Measurements from ENCODE around the gene NTM.

Gene NTM

DNA sequence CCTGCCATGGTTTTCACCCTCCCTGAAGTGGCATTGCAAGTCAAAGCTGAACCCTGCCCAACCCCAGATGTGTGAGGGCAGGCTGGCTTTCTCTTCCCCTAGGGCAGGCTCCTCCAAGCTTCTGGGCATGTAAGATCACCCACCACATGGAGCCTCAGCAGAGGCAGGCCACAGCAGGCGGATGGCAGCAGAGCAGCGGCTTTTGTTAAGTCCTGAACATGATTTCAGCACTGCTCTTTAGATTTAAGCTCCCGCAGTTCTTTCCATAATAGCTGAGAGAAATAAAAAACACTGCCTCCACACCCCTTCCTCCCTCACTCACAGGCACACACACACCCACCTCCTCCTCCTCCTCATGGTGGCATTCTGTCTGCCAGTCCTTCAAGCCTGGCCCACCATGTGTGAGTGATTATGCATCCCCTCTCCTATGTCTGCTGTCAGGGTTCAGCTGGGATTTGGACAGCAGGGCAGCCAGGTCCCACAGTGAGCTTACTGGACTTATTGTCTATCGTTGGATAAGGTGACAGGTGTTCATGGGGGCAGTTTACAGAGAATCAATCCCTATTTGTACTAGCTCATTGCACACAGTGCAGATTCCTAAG is 5.0 kb upstream of the NTM start:
- Histone ChIP-seq H4K8ac (ENCODE audit: low read depth, low read length) (no peak overlapping the region), H3K23ac (ENCODE audit: low read length) (no peak overlapping the region), H3K4ac (ENCODE audit: low read depth, low read length) (no peak overlapping the region), H3K4me3 (ENCODE audit: low read length) (no peak overlapping the region), H2BK120ac (ENCODE audit: low read depth, low read length) (no peak overlapping the region), H3K56ac (ENCODE audit: low read length) (no peak overlapping the region), H3K27me3 (ENCODE audit: insufficient read depth, low read length, poor library complexity) (no peaks in the 10 kb centered on the region), H3K27ac (ENCODE audit: low read depth, low read length) (no peak overlapping the region), H3K36me3 (ENCODE audit: control insufficient read depth, insufficient read depth, low read length) (no peaks in the 10 kb centered on the region), H2BK5ac (ENCODE audit: low read length) (no peak overlapping the region), H3K18ac (ENCODE audit: low read length) (no peak overlapping the region), H3K79me2 (ENCODE audit: control insufficient read depth, insufficient read depth, low read length) (no peaks in the 10 kb centered on the region), H3K79me1 (ENCODE audit: low read length) (no peaks in the 10 kb centered on the region), H3K4me1 (ENCODE audit: control insufficient read depth, low read depth, low read length) (no peaks in the 10 kb centered on the region), H3K9ac (ENCODE audit: low read length) (no peak overlapping the region), H2BK15ac (replicated peaks; ENCODE audit: low read depth) (no peak overlapping the region), H4K5ac (ENCODE audit: low read length) (no peak overlapping the region), H3K4me2 (ENCODE audit: low read length) (no peak overlapping the region), H2AK5ac (ENCODE audit: low read length) (no peak overlapping the region)
- DNase-seq = no peak
- no CpG with 5 or more reads among the region's 4 CpGs for WGBS (ENCODE audit: extremely low coverage, insufficient coverage, low lambda C conversion rate)

DNA sequence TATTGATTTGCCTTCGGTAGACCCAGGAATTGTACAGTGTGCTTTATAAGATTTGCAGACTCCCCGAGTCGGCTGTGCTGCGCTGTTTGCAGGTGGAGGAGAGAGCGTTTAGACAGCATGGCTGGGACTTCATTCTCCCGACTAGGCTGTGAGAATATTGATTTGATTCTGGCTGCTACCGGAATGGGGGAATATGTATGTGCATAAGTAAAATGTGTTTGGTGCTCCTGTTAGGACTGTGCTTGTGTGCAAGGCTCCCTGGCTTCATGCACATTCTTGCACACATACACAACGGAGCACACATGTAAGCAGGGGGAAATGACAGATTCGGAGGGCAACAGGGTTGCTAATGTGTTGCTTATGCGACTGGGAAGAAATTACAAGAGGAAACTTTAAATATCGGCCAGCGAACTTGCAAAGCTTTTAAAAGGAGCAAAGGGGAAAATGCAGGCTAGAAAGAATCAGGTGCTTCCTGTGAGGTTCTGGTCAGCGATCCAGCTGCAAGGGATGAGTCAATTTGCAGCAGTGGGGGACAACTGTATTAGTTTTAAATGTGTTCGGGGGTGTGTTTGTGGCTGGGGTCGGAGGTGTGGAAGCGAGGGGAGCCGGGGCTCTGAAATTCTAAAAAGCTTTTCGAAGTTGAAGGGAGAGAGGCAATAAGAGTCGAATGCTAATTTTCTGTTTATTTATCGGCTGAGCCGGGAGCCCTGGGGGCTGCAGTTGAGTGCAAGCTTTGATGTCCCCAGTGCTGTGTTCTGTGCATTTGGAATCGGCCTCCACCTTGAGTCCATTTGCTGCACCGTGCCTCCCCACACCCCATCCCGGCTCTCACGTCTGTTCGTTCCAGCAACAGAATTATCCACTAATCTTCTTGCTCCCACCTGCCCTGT is 731 bp downstream of the NTM start:
- Histone ChIP-seq H2BK120ac (ENCODE audit: low read depth, low read length) (no peak overlapping the region), H3K18ac (ENCODE audit: low read length) (no peak overlapping the region), H3K27ac (ENCODE audit: low read depth, low read length) (no peak overlapping the region), H3K36me3 (ENCODE audit: control insufficient read depth, insufficient read depth, low read length) (no peaks in the 10 kb centered on the region), H3K27me3 (ENCODE audit: insufficient read depth, low read length, poor library complexity) (no peaks in the 10 kb centered on the region), H3K4me2 (ENCODE audit: low read length) (no peak overlapping the region), H3K79me1 (ENCODE audit: low read length) (no peaks in the 10 kb centered on the region), H3K23ac (ENCODE audit: low read length) (no peak overlapping the region), H3K4me1 (ENCODE audit: control insufficient read depth, low read depth, low read length) (peaks cover 27% of the 10 kb centered on the region), H2AK5ac (ENCODE audit: low read length) (no peak overlapping the region), H4K5ac (ENCODE audit: low read length) (no peak overlapping the region), H3K4me3 (ENCODE audit: low read length) (no peak overlapping the region), H3K9ac (ENCODE audit: low read length) (no peak overlapping the region), H2BK15ac (replicated peaks; ENCODE audit: low read depth) (no peak overlapping the region), H4K8ac (ENCODE audit: low read depth, low read length) (no peak overlapping the region), H2BK5ac (ENCODE audit: low read length) (no peak overlapping the region), H3K79me2 (ENCODE audit: control insufficient read depth, insufficient read depth, low read length) (no peaks in the 10 kb centered on the region), H3K4ac (ENCODE audit: low read depth, low read length) (no peak overlapping the region), H3K56ac (ENCODE audit: low read length) (peak overlapping the region; percentile 54)
- WGBS (ENCODE audit: extremely low coverage, insufficient coverage, low lambda C conversion rate) = no CpG with 5 or more reads among the region's 26 CpGs
- DNase-seq = peak; percentile 15

DNA sequence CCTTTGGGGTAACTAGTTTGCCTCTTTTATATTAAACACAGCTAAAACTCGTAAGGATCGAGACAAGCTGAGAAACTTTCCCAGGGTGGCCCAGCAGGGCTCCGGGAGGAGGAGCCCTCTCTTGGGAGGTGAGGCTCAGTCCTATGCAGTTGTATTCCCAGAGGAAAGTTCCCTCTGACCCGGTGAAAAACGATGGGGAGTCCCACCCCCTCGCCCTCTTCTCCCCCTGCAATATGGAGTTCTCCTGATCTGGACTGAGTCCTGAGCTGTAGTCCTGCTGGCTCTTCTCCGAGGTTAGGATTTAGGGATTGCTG is 1.3 kb downstream of the NTM start:
- WGBS (ENCODE audit: extremely low coverage, insufficient coverage, low lambda C conversion rate) = no CpG with 5 or more reads among the region's 7 CpGs
- no peak overlapping the region for H3K4me3 ChIP-seq (ENCODE audit: low read length)

DNA sequence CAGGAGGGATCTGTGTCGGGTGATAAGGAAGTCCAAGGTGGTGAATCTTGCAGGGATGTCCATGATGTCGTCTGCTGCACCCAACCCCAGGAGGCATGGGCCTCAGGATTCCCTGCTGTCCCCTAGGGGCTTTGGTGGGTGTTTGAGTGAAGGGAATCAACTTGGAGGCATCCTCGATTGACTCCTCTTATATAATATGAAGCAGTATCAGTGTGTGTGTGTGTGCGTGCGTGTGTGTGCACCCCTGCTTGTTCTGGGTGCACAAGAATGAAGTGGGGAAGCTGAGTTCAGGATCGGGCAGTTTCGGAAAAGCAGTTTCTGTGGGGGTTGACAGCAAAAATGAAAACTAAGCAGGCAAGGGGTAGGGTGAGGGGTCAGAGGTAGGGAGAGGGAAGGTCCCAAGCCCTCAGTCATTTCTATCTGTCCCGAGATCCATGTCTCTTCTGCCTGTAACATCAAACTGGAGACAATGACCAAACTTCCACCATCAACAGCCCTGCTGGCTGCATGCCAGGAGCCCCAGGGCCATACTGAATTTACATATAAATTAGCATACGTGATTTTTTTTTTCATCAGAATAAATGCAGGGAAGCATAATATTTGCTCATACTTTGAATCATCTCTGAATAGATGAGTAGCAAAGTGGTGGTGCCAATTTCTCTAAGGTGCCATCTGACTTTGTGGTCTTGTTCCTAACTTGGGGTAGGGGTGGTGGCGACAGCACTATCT is 2.0 kb downstream of the NTM start:
- H3K4me3 ChIP-seq (ENCODE audit: low read length) = no peak overlapping the region
- H3K79me2 ChIP-seq (ENCODE audit: control insufficient read depth, insufficient read depth, low read length) = no peaks in the 10 kb centered on the region
- no peaks in the 10 kb centered on the region for H3K79me1 ChIP-seq (ENCODE audit: low read length)
- peak overlapping the region; percentile 39 for H2BK5ac ChIP-seq (ENCODE audit: low read length)
- no CpG with 5 or more reads among the region's 10 CpGs for WGBS (ENCODE audit: extremely low coverage, insufficient coverage, low lambda C conversion rate)
- no peaks in the 10 kb centered on the region for H3K27me3 ChIP-seq (ENCODE audit: insufficient read depth, low read length, poor library complexity)
- peaks cover 27% of the 10 kb centered on the region for H3K4me1 ChIP-seq (ENCODE audit: control insufficient read depth, low read depth, low read length)
- no peak overlapping the region for H2BK120ac ChIP-seq (ENCODE audit: low read depth, low read length)
- DNase-seq = peak; percentile 59
- peak overlapping the region; percentile 54 for H3K56ac ChIP-seq (ENCODE audit: low read length)
- no peak overlapping the region for H3K23ac ChIP-seq (ENCODE audit: low read length)
- H2AK5ac ChIP-seq (ENCODE audit: low read length) = peak overlapping the region; percentile 71
- no peak overlapping the region for H3K4ac ChIP-seq (ENCODE audit: low read depth, low read length)
- H3K9ac ChIP-seq (ENCODE audit: low read length) = no peak overlapping the region
- H3K4me2 ChIP-seq (ENCODE audit: low read length) = no peak overlapping the region
- no peak overlapping the region for H3K18ac ChIP-seq (ENCODE audit: low read length)
- no peak overlapping the region for H3K27ac ChIP-seq (ENCODE audit: low read depth, low read length)
- no peak overlapping the region for H4K8ac ChIP-seq (ENCODE audit: low read depth, low read length)
- H4K5ac ChIP-seq (ENCODE audit: low read length) = no peak overlapping the region
- H2BK15ac ChIP-seq (replicated peaks; ENCODE audit: low read depth) = no peak overlapping the region
- no peaks in the 10 kb centered on the region for H3K36me3 ChIP-seq (ENCODE audit: control insufficient read depth, insufficient read depth, low read length)

More for the DNA sequence above, 1.3 kb downstream of the NTM start:
- Histone ChIP-seq H4K8ac (ENCODE audit: low read depth, low read length) (no peak overlapping the region), H4K5ac (ENCODE audit: low read length) (no peak overlapping the region), H3K56ac (ENCODE audit: low read length) (peak overlapping the region; percentile 54), H3K4me1 (ENCODE audit: control insufficient read depth, low read depth, low read length) (peaks cover 27% of the 10 kb centered on the region), H3K36me3 (ENCODE audit: control insufficient read depth, insufficient read depth, low read length) (no peaks in the 10 kb centered on the region), H3K23ac (ENCODE audit: low read length) (peak overlapping the region; percentile 69), H2BK5ac (ENCODE audit: low read length) (peak overlapping the region; percentile 30), H3K79me2 (ENCODE audit: control insufficient read depth, insufficient read depth, low read length) (no peaks in the 10 kb centered on the region), H2BK120ac (ENCODE audit: low read depth, low read length) (no peak overlapping the region), H3K27me3 (ENCODE audit: insufficient read depth, low read length, poor library complexity) (no peaks in the 10 kb centered on the region), H2BK15ac (replicated peaks; ENCODE audit: low read depth) (no peak overlapping the region), H3K4me2 (ENCODE audit: low read length) (no peak overlapping the region), H2AK5ac (ENCODE audit: low read length) (peak overlapping the region; percentile 71), H3K9ac (ENCODE audit: low read length) (no peak overlapping the region), H3K27ac (ENCODE audit: low read depth, low read length) (no peak overlapping the region), H3K18ac (ENCODE audit: low read length) (no peak overlapping the region), H3K79me1 (ENCODE audit: low read length) (no peaks in the 10 kb centered on the region), H3K4ac (ENCODE audit: low read depth, low read length) (no peak overlapping the region)
- DNase-seq = no peak

DNA sequence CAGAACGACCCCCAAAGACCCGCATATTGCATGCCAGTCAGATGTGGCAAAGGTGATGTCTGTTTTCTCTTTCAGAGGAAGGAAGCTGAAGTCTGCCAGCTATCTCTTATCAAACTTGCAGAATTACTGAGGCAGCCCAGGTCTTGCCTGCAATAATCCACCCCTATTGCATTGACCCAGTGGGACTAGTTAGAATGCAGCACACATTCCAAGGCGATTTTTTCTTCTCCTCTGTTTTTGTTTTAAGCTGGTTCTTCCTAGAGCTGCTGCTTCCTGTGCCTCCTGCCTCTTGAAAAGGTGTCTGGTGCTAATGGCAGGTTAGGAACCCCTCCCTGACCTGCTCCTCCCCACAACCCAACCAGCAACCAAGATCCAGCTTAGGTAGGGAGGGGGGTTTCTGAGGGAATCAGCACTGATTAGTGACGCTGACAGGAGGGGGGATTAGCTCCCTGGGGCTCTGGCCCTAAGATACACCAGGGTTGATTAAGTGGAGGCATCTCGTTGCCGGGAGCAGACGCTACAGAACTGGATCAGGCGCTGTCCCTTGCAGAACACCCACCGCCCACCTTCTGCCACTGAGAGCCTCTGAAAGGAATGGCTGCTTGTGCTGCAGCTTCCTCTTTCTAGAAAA is 2.8 kb downstream of the NTM start:
- WGBS (ENCODE audit: extremely low coverage, insufficient coverage, low lambda C conversion rate) = no CpG with 5 or more reads among the region's 9 CpGs
- H3K27me3 ChIP-seq (ENCODE audit: insufficient read depth, low read length, poor library complexity) = no peaks in the 10 kb centered on the region
- no peak overlapping the region for H4K8ac ChIP-seq (ENCODE audit: low read depth, low read length)

More for the DNA sequence above, 2.8 kb downstream of the NTM start:
- Histone ChIP-seq H3K56ac (ENCODE audit: low read length) (no peak overlapping the region), H3K4me3 (ENCODE audit: low read length) (no peak overlapping the region), H3K9ac (ENCODE audit: low read length) (no peak overlapping the region), H3K18ac (ENCODE audit: low read length) (no peak overlapping the region), H2BK5ac (ENCODE audit: low read length) (peak overlapping the region; percentile 39), H3K4me2 (ENCODE audit: low read length) (no peak overlapping the region), H3K27ac (ENCODE audit: low read depth, low read length) (no peak overlapping the region), H3K4me1 (ENCODE audit: control insufficient read depth, low read depth, low read length) (peaks cover 27% of the 10 kb centered on the region), H2BK120ac (ENCODE audit: low read depth, low read length) (no peak overlapping the region), H3K4ac (ENCODE audit: low read depth, low read length) (no peak overlapping the region), H3K79me2 (ENCODE audit: control insufficient read depth, insufficient read depth, low read length) (no peaks in the 10 kb centered on the region), H3K36me3 (ENCODE audit: control insufficient read depth, insufficient read depth, low read length) (no peaks in the 10 kb centered on the region), H2BK15ac (replicated peaks; ENCODE audit: low read depth) (no peak overlapping the region), H4K5ac (ENCODE audit: low read length) (no peak overlapping the region), H3K79me1 (ENCODE audit: low read length) (no peaks in the 10 kb centered on the region), H2AK5ac (ENCODE audit: low read length) (no peak overlapping the region), H3K23ac (ENCODE audit: low read length) (no peak overlapping the region)
- DNase-seq = peak; percentile 85

Data from mesendoderm (in vitro differentiated cells).